HuH-7.5 (cell line): ENCODE results near the gene CRAMP1.

Experiments used
- DNase-seq: peaks from one replicate; pipeline ENCODE4 v3.0.0; 2011; ENCODE audit warnings: low spot score

Gene CRAMP1

GRCh38 chr16:1655909-1656807 is 44.0 kb downstream of the CRAMP1 start:
- no peak for DNase-seq

- no peak for DNase-seq
Observed at GRCh38 chr16:1656808-1657617, 44.9 kb downstream of the CRAMP1 start.

- no peak for DNase-seq
Observed at GRCh38 chr16:1657841-1658240, 45.7 kb downstream of the CRAMP1 start.

- DNase-seq = no peak
Observed at GRCh38 chr16:1659031-1659430, 46.9 kb downstream of the CRAMP1 start.

- no peak for DNase-seq
Observed at GRCh38 chr16:1661826-1662225, 49.7 kb downstream of the CRAMP1 start.

- DNase-seq = no peak
Observed at GRCh38 chr16:1662543-1662942, 50.4 kb downstream of the CRAMP1 start.

- no peak for DNase-seq
Observed at GRCh38 chr16:1665829-1666228, 53.7 kb downstream of the CRAMP1 start.

- DNase-seq = no peak
Observed at GRCh38 chr16:1666316-1666715, 54.2 kb downstream of the CRAMP1 start.

GRCh38 chr16:1667271-1667670 is 55.1 kb downstream of the CRAMP1 start:
- no peak for DNase-seq

GRCh38 chr16:1667916-1668315 is 55.8 kb downstream of the CRAMP1 start:
- DNase-seq = no peak

GRCh38 chr16:1668612-1669319 is 56.6 kb downstream of the CRAMP1 start:
- no peak for DNase-seq

- DNase-seq = no peak
Observed at GRCh38 chr16:1669698-1670097, 57.5 kb downstream of the CRAMP1 start.

GRCh38 chr16:1670371-1670770 is 58.2 kb downstream of the CRAMP1 start:
- DNase-seq = no peak

- DNase-seq = no peak
Observed at GRCh38 chr16:1670866-1671265, 58.7 kb downstream of the CRAMP1 start.

- DNase-seq = no peak
Observed at GRCh38 chr16:1673424-1674151, 61.4 kb downstream of the CRAMP1 start.

- no peak for DNase-seq
Observed at GRCh38 chr16:1674306-1674705, 62.1 kb downstream of the CRAMP1 start.

GRCh38 chr16:1674751-1675664 is 62.8 kb downstream of the CRAMP1 start:
- no peak for DNase-seq

GRCh38 chr16:1676661-1677060 is 64.5 kb downstream of the CRAMP1 start:
- DNase-seq = no peak

- no peak for DNase-seq
Observed at GRCh38 chr16:1677339-1677738, 65.2 kb downstream of the CRAMP1 start.

GRCh38 chr16:1677942-1678499 is 65.9 kb downstream of the CRAMP1 start, which contains the start of gene JPT2:
TSS of gene JPT2 (plus strand) at chr16:1678279. CDS start at chr16:1678313, 34 bp downstream.
- DNase-seq = peak; percentile 97
